CD8-positive, alpha-beta memory T cell (primary cell): ENCODE measurements around the gene BTBD9. TPM values are rescaled to one million over a fixed set of nuclear protein-coding genes. Genes with fewer than 3 reads are reported as not detected.

ENCODE experiments used
- CTCF ChIA-PET: fragments of 350-600 bp; sonication (Branson Sonifier 250); formaldehyde crosslinking; loops from one replicate; lab custom pipeline; 2021; ENCODE audit warnings: antibody characterized with exemption; lab: Charles Lee
- POLR2A ChIA-PET: fragments of 350-600 bp; sonication (Branson Sonifier 250); formaldehyde crosslinking; loops from one replicate; lab custom pipeline; 2021; ENCODE audit warnings: antibody characterized with exemption; lab: Charles Lee
- DNase-seq, 5 donors: peaks; one replicate each; pipeline versions ENCODE4 v3.0.0 to v3.0.0-alpha.2; 2020 to 2022; ENCODE audit warnings: mixed read lengths in 1 of 5
- H3K27ac ChIP-seq: one replicate; pipeline ENCODE4 v1.7.0; 2013; ENCODE audit warnings: low read depth, mild to moderate bottlenecking, low read length, moderate library complexity
- H3K27me3 ChIP-seq: 2 replicates; pipeline ENCODE4 v1.7.0; 2013; ENCODE audit warnings: low read length, mild to moderate bottlenecking; ENCODE audit not compliant: insufficient read depth, poor library complexity, severe bottlenecking
- H3K36me3 ChIP-seq: 2 replicates; pipeline ENCODE4 v1.7.0; 2013; ENCODE audit warnings: mild to moderate bottlenecking, low read length, moderate library complexity; ENCODE audit not compliant: insufficient read depth
- H3K4me1 ChIP-seq: 2 replicates; pipeline ENCODE4 v1.7.0; 2013; ENCODE audit warnings: mild to moderate bottlenecking, low read length, moderate library complexity; ENCODE audit not compliant: insufficient read depth
- H3K4me3 ChIP-seq: 2 replicates; pipeline ENCODE4 v1.7.0; 2013; ENCODE audit warnings: mild to moderate bottlenecking, low read length
- H3K9me3 ChIP-seq: 2 replicates; pipeline ENCODE4 v1.7.0; 2013; ENCODE audit warnings: mild to moderate bottlenecking, low read length
- H3K27ac Mint-ChIP-seq, 8 donors: one replicate each; pipeline ENCODE4 v1.8.0; 2020 to 2021; ENCODE audit warnings: mixed read lengths in 8 of 8, mild to moderate bottlenecking in 6 of 8, inconsistent platforms in 3 of 8, moderate library complexity in 3 of 8
- H3K27me3 Mint-ChIP-seq, 2 donors: one replicate each; pipeline ENCODE4 v1.8.0; 2020 to 2021; ENCODE audit warnings: mixed read lengths in 2 of 2, mild to moderate bottlenecking in 1 of 2, moderate library complexity in 1 of 2
- H3K36me3 Mint-ChIP-seq, 3 donors: one replicate each; pipeline ENCODE4 v1.8.0; 2020 to 2021; ENCODE audit warnings: mixed read lengths in 3 of 3, inconsistent platforms in 1 of 3, mild to moderate bottlenecking in 1 of 3
- H3K4me1 Mint-ChIP-seq, 3 donors: one replicate each; pipeline ENCODE4 v1.8.0; 2020 to 2021; ENCODE audit warnings: mixed read lengths in 3 of 3, inconsistent platforms in 1 of 3, mild to moderate bottlenecking in 1 of 3
- H3K4me3 Mint-ChIP-seq, 7 donors: one replicate each; pipeline ENCODE4 v1.8.0; 2020 to 2021; ENCODE audit warnings: mixed read lengths in 7 of 7, mild to moderate bottlenecking in 6 of 7, moderate library complexity in 4 of 7, inconsistent platforms in 2 of 7
- H3K9me3 Mint-ChIP-seq, 5 donors: one replicate each; pipeline ENCODE4 v1.8.0; 2020 to 2022; ENCODE audit warnings: mixed read lengths in 5 of 5, mild to moderate bottlenecking in 3 of 5, moderate library complexity in 2 of 5, inconsistent platforms in 1 of 5
- polyA plus RNA-seq: library from polyadenylated mRNA; unstranded; fragments of 300-500 nt; fragmentation: Illumina TruSeq; gene quantifications from one replicate; pipeline ENCODE4 v1.2.3, GENCODE V29; 2021
- total RNA-seq, 2 experiments: library from RNA; stranded (reverse); gene quantifications; one replicate each; pipeline ENCODE4 v1.2.3, GENCODE V29; 2021

The BTBD9 gene
- total and polyA plus RNA-seq, 3 experiments from 2014 or later: 12.2 to 17.7 (median 14.9) TPM

- POLR2A ChIA-PET: no interaction called here
- peak overlapping the region in 2 of 8 donors; percentile 3 to 28 for H3K27ac Mint-ChIP-seq
Measured at GRCh38 chr6:38578075-38578474, 61.7 kb downstream of the BTBD9 start.

GRCh38 chr6:38577492-38577891 lies 62.2 kb downstream of the BTBD9 start:
- H3K36me3 ChIP-seq: no peaks in the 10 kb centered on the region
- no peaks in the 10 kb centered on the region for H3K9me3 Mint-ChIP-seq
- H3K9me3 ChIP-seq: no peaks in the 10 kb centered on the region
- H3K27me3 Mint-ChIP-seq: no peaks in the 10 kb centered on the region
- no peaks in the 10 kb centered on the region for H3K4me1 ChIP-seq
- H3K4me1 Mint-ChIP-seq: peaks cover 5 to 13% (median 6%) of the 10 kb centered on the region in 3 donors
- peaks cover 10 to 54% (median 25%) of the 10 kb centered on the region in 3 donors for H3K36me3 Mint-ChIP-seq
- no peak overlapping the region for H3K27ac ChIP-seq
- POLR2A ChIA-PET: no interaction called here
- H3K4me3 ChIP-seq: no peak overlapping the region
- DNase-seq: no peak
- no peak overlapping the region for H3K4me3 Mint-ChIP-seq
- CTCF ChIA-PET: no interaction called here
- H3K27me3 ChIP-seq: no peaks in the 10 kb centered on the region
- peak overlapping the region in 2 of 8 donors; percentile 11 to 34 for H3K27ac Mint-ChIP-seq

More at GRCh38 chr6:38578075-38578474, 61.7 kb downstream of the BTBD9 start:
- Mint-ChIP-seq H3K4me1 (peaks cover 4 to 12% (median 5%) of the 10 kb centered on the region in 3 donors), H3K4me3 (no peak overlapping the region), H3K27me3 (no peaks in the 10 kb centered on the region), H3K9me3 (no peaks in the 10 kb centered on the region), H3K36me3 (peaks cover 10 to 59% (median 25%) of the 10 kb centered on the region in 3 donors)
- no peaks in the 10 kb centered on the region for H3K36me3 ChIP-seq
- H3K27me3 ChIP-seq: no peaks in the 10 kb centered on the region
- H3K4me1 ChIP-seq: no peaks in the 10 kb centered on the region
- H3K27ac ChIP-seq: no peak overlapping the region
- CTCF ChIA-PET: no interaction called here
- no peak overlapping the region for H3K4me3 ChIP-seq
- no peak for DNase-seq
- H3K9me3 ChIP-seq: no peaks in the 10 kb centered on the region

- H3K4me3 Mint-ChIP-seq: no peak overlapping the region
- no peak overlapping the region for H3K27ac ChIP-seq
- no peaks in the 10 kb centered on the region for H3K27me3 Mint-ChIP-seq
- no peak overlapping the region for H3K4me3 ChIP-seq
- peaks cover 18 to 35% (median 21%) of the 10 kb centered on the region in 3 donors for H3K4me1 Mint-ChIP-seq
- no peak for DNase-seq
- no peaks in the 10 kb centered on the region for H3K9me3 Mint-ChIP-seq
- POLR2A ChIA-PET: no interaction called here
- H3K27ac Mint-ChIP-seq: peak overlapping the region in 6 of 8 donors; percentile 1 to 80 (median 30)
- H3K9me3 ChIP-seq: no peaks in the 10 kb centered on the region
- no peaks in the 10 kb centered on the region for H3K36me3 ChIP-seq
- CTCF ChIA-PET: no interaction called here
- H3K4me1 ChIP-seq: peaks cover 16% of the 10 kb centered on the region
- peaks cover 10 to 37% (median 19%) of the 10 kb centered on the region in 3 donors for H3K36me3 Mint-ChIP-seq
- no peaks in the 10 kb centered on the region for H3K27me3 ChIP-seq
Measured at GRCh38 chr6:38573801-38574395, 65.8 kb downstream of the BTBD9 start.

GRCh38 chr6:38572186-38572813 lies 67.4 kb downstream of the BTBD9 start:
- no peaks in the 10 kb centered on the region for H3K9me3 ChIP-seq
- no peak overlapping the region for H3K27ac ChIP-seq
- Mint-ChIP-seq H3K27ac (peak overlapping the region; percentile 79 to 96 (median 93)), H3K4me3 (peak overlapping the region in 6 of 7 donors; percentile 53 to 81 (median 64)), H3K9me3 (no peaks in the 10 kb centered on the region), H3K4me1 (peaks cover 18 to 28% (median 21%) of the 10 kb centered on the region in 3 donors), H3K27me3 (no peaks in the 10 kb centered on the region), H3K36me3 (peaks cover 10 to 38% (median 13%) of the 10 kb centered on the region in 3 donors)
- no peak overlapping the region for H3K4me3 ChIP-seq
- ChIA-PET CTCF (no interaction called here), POLR2A (no interaction called here)
- no peaks in the 10 kb centered on the region for H3K27me3 ChIP-seq
- no peaks in the 10 kb centered on the region for H3K36me3 ChIP-seq
- DNase-seq: peak in 2 of 5 donors; percentile 48 to 49
- H3K4me1 ChIP-seq: peaks cover 16% of the 10 kb centered on the region

- ChIA-PET POLR2A (no interaction called here), CTCF (no interaction called here)
- H3K9me3 Mint-ChIP-seq: no peaks in the 10 kb centered on the region
- no peak for DNase-seq
- no peaks in the 10 kb centered on the region for H3K27me3 Mint-ChIP-seq
- Histone ChIP-seq H3K27ac (no peak overlapping the region), H3K9me3 (no peaks in the 10 kb centered on the region), H3K4me3 (no peak overlapping the region), H3K4me1 (peaks cover 16% of the 10 kb centered on the region), H3K36me3 (no peaks in the 10 kb centered on the region), H3K27me3 (no peaks in the 10 kb centered on the region)
- peaks cover 8 to 35% (median 9%) of the 10 kb centered on the region in 3 donors for H3K36me3 Mint-ChIP-seq
- peak overlapping the region in 6 of 7 donors; percentile 28 to 70 (median 64) for H3K4me3 Mint-ChIP-seq
- peaks cover 18 to 28% (median 21%) of the 10 kb centered on the region in 3 donors for H3K4me1 Mint-ChIP-seq
- H3K27ac Mint-ChIP-seq: peak overlapping the region; percentile 79 to 96 (median 93)
Measured at GRCh38 chr6:38571721-38572120, 68.0 kb downstream of the BTBD9 start.

- POLR2A ChIA-PET: no interaction called here
- Mint-ChIP-seq H3K4me3 (no peak overlapping the region), H3K4me1 (peaks cover 18 to 28% (median 21%) of the 10 kb centered on the region in 3 donors), H3K36me3 (peaks cover 11 to 30% (median 11%) of the 10 kb centered on the region in 3 donors), H3K27ac (peak overlapping the region in 2 of 8 donors; percentile 45 to 79), H3K9me3 (no peaks in the 10 kb centered on the region), H3K27me3 (no peaks in the 10 kb centered on the region)
- DNase-seq: no peak
- CTCF ChIA-PET: no interaction called here
- Histone ChIP-seq H3K9me3 (no peaks in the 10 kb centered on the region), H3K27me3 (no peaks in the 10 kb centered on the region), H3K27ac (no peak overlapping the region), H3K36me3 (no peaks in the 10 kb centered on the region), H3K4me3 (no peak overlapping the region), H3K4me1 (peaks cover 16% of the 10 kb centered on the region)
Measured at GRCh38 chr6:38570750-38571149, 69.0 kb downstream of the BTBD9 start.

GRCh38 chr6:38567436-38567835 lies 72.3 kb downstream of the BTBD9 start:
- Mint-ChIP-seq H3K27me3 (no peaks in the 10 kb centered on the region), H3K27ac (no peak overlapping the region), H3K36me3 (peaks cover 17 to 21% (median 18%) of the 10 kb centered on the region in 3 donors), H3K9me3 (no peaks in the 10 kb centered on the region), H3K4me1 (peaks cover 12 to 21% (median 15%) of the 10 kb centered on the region in 3 donors), H3K4me3 (no peak overlapping the region)
- no peak for DNase-seq
- no peak overlapping the region for H3K4me3 ChIP-seq
- H3K4me1 ChIP-seq: peaks cover 16% of the 10 kb centered on the region
- no peaks in the 10 kb centered on the region for H3K9me3 ChIP-seq
- POLR2A ChIA-PET: interaction anchor here (0.7 kb wide), 1 partner anchor 72 kb away, joined by 3 read pairs; no protein-coding TSS in a partner anchor
- CTCF ChIA-PET: no interaction called here
- H3K27me3 ChIP-seq: no peaks in the 10 kb centered on the region
- no peak overlapping the region for H3K27ac ChIP-seq
- H3K36me3 ChIP-seq: no peaks in the 10 kb centered on the region
